Loucy (cell line): ENCODE results near the gene DCAF11.

Experiments
- EZH2phosphoT487 ChIP-seq: fragments of 200-600 bp; IDR thresholded peaks from 2 replicates; pipeline ENCODE4 v1.6.1; 2018; ENCODE audit warnings: antibody characterized with exemption, mild to moderate bottlenecking, moderate library complexity, borderline replicate concordance
- TF ChIP-seq, protein P1 (sequence below): fragments of 200-600 bp; sonication (generic); conservative IDR thresholded peaks from 2 replicates; pipeline ENCODE4 v1.5.1; 2014; ENCODE audit warnings: mild to moderate bottlenecking, antibody characterized with exemption, low read length

GRCh38 chr14:24066496-24067132 is 48.0 kb upstream of the DCAF11 start:
- TF ChIP-seq, protein P1, sequence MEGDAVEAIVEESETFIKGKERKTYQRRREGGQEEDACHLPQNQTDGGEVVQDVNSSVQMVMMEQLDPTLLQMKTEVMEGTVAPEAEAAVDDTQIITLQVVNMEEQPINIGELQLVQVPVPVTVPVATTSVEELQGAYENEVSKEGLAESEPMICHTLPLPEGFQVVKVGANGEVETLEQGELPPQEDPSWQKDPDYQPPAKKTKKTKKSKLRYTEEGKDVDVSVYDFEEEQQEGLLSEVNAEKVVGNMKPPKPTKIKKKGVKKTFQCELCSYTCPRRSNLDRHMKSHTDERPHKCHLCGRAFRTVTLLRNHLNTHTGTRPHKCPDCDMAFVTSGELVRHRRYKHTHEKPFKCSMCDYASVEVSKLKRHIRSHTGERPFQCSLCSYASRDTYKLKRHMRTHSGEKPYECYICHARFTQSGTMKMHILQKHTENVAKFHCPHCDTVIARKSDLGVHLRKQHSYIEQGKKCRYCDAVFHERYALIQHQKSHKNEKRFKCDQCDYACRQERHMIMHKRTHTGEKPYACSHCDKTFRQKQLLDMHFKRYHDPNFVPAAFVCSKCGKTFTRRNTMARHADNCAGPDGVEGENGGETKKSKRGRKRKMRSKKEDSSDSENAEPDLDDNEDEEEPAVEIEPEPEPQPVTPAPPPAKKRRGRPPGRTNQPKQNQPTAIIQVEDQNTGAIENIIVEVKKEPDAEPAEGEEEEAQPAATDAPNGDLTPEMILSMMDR: no peak
- TF ChIP-seq EZH2phosphoT487: no peak
